ENCODE measurements around the gene BRMS1.

- TF ChIP-seq CTCF (IDR thresholded peaks at IDR 0.05), result peak; percentile 57
- TF ChIP-seq EZH2phosphoT487 (IDR thresholded peaks at IDR 0.05), result no peak
- TF ChIP-seq EZH2 (IDR thresholded peaks at IDR 0.05), result no peak
Measured at GRCh38 chr11:66313321-66314185, 31.4 kb downstream of the BRMS1 start.
